Parathyroid adenoma (tissue), 2 donors: ENCODE data around the gene TOX3.

Experiments used
- H2AFZ ChIP-seq: fragments of 300-600 bp; sonication (generic); one replicate; pipeline ENCODE4 v1.7.0; 2017; ENCODE audit warnings: antibody characterized with exemption, mild to moderate bottlenecking
- H3K27ac ChIP-seq: fragments of 300-600 bp; sonication (generic); one replicate; pipeline ENCODE4 v1.7.0; 2017
- H3K27me3 ChIP-seq: fragments of 300-600 bp; sonication (generic); one replicate; pipeline ENCODE4 v1.7.0; 2017; ENCODE audit warnings: low read length; ENCODE audit not compliant: control insufficient read depth, insufficient read depth
- H3K36me3 ChIP-seq: fragments of 300-600 bp; sonication (generic); one replicate; pipeline ENCODE4 v1.7.0; 2017; ENCODE audit warnings: low read length; ENCODE audit not compliant: control insufficient read depth, insufficient read depth
- H3K4me1 ChIP-seq: fragments of 300-600 bp; sonication (generic); one replicate; pipeline ENCODE4 v1.7.0; 2017; ENCODE audit warnings: control low read depth
- H3K4me2 ChIP-seq: fragments of 300-600 bp; sonication (generic); one replicate; pipeline ENCODE4 v1.7.0; 2017; ENCODE audit warnings: low read length
- H3K4me3 ChIP-seq: fragments of 300-600 bp; sonication (generic); one replicate; pipeline ENCODE4 v1.7.0; 2017; ENCODE audit warnings: low read depth, low read length
- H3K79me2 ChIP-seq: fragments of 300-600 bp; sonication (generic); one replicate; pipeline ENCODE4 v1.7.0; 2017; ENCODE audit warnings: control low read depth
- H3K9ac ChIP-seq: fragments of 300-600 bp; sonication (generic); one replicate; pipeline ENCODE4 v1.7.0; 2017; ENCODE audit warnings: mild to moderate bottlenecking
- H3K9me3 ChIP-seq: fragments of 300-600 bp; sonication (generic); one replicate; pipeline ENCODE4 v1.7.0; 2017; ENCODE audit warnings: low read length; ENCODE audit not compliant: control insufficient read depth
- TF ChIP-seq, protein P1 (sequence below): fragments of 300-600 bp; sonication (generic); IDR thresholded peaks from one replicate; pipeline ENCODE4 v1.7.0; 2017; ENCODE audit warnings: antibody characterized with exemption, mild to moderate bottlenecking
- donor health status: primary hyperparathyroidism.

TOX3 gene

GRCh38 chr16:52439171-52439701 lies 107.7 kb downstream of the TOX3 start:
- H3K9me3 ChIP-seq: no peaks in the 10 kb centered on the region
- H3K4me3 ChIP-seq: no peak overlapping the region
- no peaks in the 10 kb centered on the region for H3K27me3 ChIP-seq
- no peak overlapping the region for H3K4me2 ChIP-seq
- no peaks in the 10 kb centered on the region for H3K36me3 ChIP-seq
- no peak overlapping the region for H3K9ac ChIP-seq
- TF ChIP-seq, protein P1, sequence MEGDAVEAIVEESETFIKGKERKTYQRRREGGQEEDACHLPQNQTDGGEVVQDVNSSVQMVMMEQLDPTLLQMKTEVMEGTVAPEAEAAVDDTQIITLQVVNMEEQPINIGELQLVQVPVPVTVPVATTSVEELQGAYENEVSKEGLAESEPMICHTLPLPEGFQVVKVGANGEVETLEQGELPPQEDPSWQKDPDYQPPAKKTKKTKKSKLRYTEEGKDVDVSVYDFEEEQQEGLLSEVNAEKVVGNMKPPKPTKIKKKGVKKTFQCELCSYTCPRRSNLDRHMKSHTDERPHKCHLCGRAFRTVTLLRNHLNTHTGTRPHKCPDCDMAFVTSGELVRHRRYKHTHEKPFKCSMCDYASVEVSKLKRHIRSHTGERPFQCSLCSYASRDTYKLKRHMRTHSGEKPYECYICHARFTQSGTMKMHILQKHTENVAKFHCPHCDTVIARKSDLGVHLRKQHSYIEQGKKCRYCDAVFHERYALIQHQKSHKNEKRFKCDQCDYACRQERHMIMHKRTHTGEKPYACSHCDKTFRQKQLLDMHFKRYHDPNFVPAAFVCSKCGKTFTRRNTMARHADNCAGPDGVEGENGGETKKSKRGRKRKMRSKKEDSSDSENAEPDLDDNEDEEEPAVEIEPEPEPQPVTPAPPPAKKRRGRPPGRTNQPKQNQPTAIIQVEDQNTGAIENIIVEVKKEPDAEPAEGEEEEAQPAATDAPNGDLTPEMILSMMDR: no peak
- no peaks in the 10 kb centered on the region for H3K79me2 ChIP-seq
- H3K4me1 ChIP-seq: no peaks in the 10 kb centered on the region
- no peak overlapping the region for H2AFZ ChIP-seq
- H3K27ac ChIP-seq: no peak overlapping the region

- H3K4me3 ChIP-seq: no peak overlapping the region
- H3K27me3 ChIP-seq: no peaks in the 10 kb centered on the region
- H3K9me3 ChIP-seq: no peaks in the 10 kb centered on the region
- H2AFZ ChIP-seq: no peak overlapping the region
- TF ChIP-seq, protein P1: no peak
- no peaks in the 10 kb centered on the region for H3K4me1 ChIP-seq
- H3K79me2 ChIP-seq: no peaks in the 10 kb centered on the region
- no peak overlapping the region for H3K27ac ChIP-seq
- no peak overlapping the region for H3K4me2 ChIP-seq
- H3K36me3 ChIP-seq: no peaks in the 10 kb centered on the region
- H3K9ac ChIP-seq: no peak overlapping the region
Observed at GRCh38 chr16:52437277-52437670, 109.7 kb downstream of the TOX3 start.

DNA sequence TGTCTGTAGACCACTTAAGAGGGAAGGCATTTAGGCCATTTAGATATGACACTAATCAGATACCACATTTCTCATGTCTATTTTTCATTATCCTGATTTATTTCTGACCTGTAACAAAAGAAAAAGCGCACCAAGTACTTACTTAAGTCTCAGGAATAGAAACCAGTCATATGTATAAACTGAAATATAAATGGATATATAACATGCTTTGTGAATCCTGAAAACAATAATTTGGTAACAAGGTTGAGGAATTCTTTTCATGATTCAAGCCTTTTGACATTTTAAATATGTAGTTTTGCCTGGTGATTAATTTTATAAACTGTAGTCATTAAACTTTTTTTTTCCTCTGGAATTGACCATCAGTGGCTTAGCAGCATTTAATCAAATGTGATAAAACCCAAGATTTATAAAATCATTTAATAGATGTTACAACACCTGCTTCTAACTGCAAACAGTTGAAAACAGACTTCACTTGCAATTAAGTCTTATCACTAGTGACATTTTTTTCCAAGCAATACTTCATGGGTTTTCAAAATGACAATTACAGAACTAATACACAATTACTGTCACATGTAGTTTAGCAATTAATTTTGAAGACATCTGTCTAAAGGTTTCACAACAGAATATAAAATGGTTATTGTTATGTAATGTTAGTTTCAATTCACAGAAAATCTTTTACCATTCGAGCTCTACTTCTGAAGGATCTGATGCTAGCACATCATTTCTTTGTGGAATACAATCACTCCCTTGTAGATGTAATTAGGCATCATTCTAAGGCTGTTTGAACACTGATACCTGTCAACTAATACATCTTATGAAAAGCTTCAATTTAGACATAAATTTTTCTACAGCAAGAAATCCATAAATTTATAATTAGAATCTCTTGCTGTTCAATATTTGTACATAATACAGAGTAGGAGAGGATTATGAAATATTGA lies 110.3 kb downstream of the TOX3 start:
- Histone ChIP-seq H2AFZ (no peak overlapping the region), H3K36me3 (no peaks in the 10 kb centered on the region), H3K9me3 (no peaks in the 10 kb centered on the region), H3K27me3 (no peaks in the 10 kb centered on the region), H3K9ac (no peak overlapping the region), H3K4me1 (no peaks in the 10 kb centered on the region), H3K79me2 (no peaks in the 10 kb centered on the region), H3K4me2 (no peak overlapping the region), H3K4me3 (no peak overlapping the region), H3K27ac (no peak overlapping the region)
- TF ChIP-seq, protein P1: no peak

DNA sequence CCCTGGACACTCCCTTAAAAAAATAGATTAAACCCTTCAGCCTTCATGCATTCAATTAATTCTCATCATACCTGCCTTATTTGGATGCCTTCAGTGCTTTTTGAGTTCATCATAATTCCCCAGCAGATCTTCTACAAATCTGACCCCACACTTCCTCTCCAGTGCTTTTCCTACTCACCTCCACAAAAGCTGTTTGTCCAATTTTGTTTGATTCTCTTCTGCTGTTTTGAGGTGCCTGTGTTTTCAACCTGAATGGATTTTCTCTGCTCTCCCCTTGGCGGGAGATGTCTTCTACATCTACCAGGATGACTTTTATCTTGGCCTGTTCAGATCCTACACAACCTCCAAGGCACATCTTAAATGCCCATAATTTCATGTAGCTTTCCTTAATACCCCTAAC lies 112.7 kb downstream of the TOX3 start:
- Histone ChIP-seq H3K79me2 (no peaks in the 10 kb centered on the region), H3K4me1 (no peaks in the 10 kb centered on the region), H3K27ac (no peak overlapping the region), H2AFZ (no peak overlapping the region), H3K9ac (no peak overlapping the region), H3K9me3 (no peaks in the 10 kb centered on the region), H3K36me3 (no peaks in the 10 kb centered on the region), H3K4me2 (no peak overlapping the region), H3K4me3 (no peak overlapping the region), H3K27me3 (no peaks in the 10 kb centered on the region)
- TF ChIP-seq, protein P1: no peak
